GM21447 (cell line): ENCODE results near the gene TUBA1B.
"Not testable (repeated sequence)": the region's sequence is repeated elsewhere in the genome, so short reads cannot be mapped to it uniquely, and the experiment has no call there.

Source experiments
- ATAC-seq: cut with Tn5 transposase; IDR thresholded peaks from one replicate; pipeline ENCODE4 v1.9.1; 2021; ENCODE audit not compliant: unreplicated experiment

The TUBA1B gene

GRCh38 chr12:49131051-49131893 lies at the start of gene TUBA1B:
Gene TUBA1B, minus strand, starts transcription at chr12:49131395. Its CDS starts 95 bp downstream, at chr12:49131300.
- peak; percentile 63 for ATAC-seq

GRCh38 chr12:49174218-49174617 lies 43.0 kb upstream of the TUBA1B start:
- no peak for ATAC-seq

- no peak for ATAC-seq
These were observed 39.7 kb upstream of the TUBA1B start for GRCh38 chr12:49170924-49171323.

GRCh38 chr12:49165114-49165513 lies 33.9 kb upstream of the TUBA1B start:
- no peak for ATAC-seq

GRCh38 chr12:49161901-49162300 lies 30.7 kb upstream of the TUBA1B start:
- not testable (repeated sequence) for ATAC-seq

- no peak for ATAC-seq
These were observed 30.0 kb upstream of the TUBA1B start for GRCh38 chr12:49161092-49161795.

GRCh38 chr12:49160399-49160798 lies 29.2 kb upstream of the TUBA1B start:
- peak; percentile 53 for ATAC-seq

- ATAC-seq, result no peak
These were observed 23.0 kb upstream of the TUBA1B start for GRCh38 chr12:49154221-49154620.

GRCh38 chr12:49147384-49147783 lies 16.2 kb upstream of the TUBA1B start:
- ATAC-seq, result no peak

GRCh38 chr12:49146406-49146805 lies 15.2 kb upstream of the TUBA1B start:
- no peak for ATAC-seq

GRCh38 chr12:49144384-49144783 lies 13.2 kb upstream of the TUBA1B start:
- no peak for ATAC-seq

- ATAC-seq, result no peak
These were observed 7.8 kb upstream of the TUBA1B start for GRCh38 chr12:49138999-49139398.

GRCh38 chr12:49138587-49138986 lies 7.4 kb upstream of the TUBA1B start:
- ATAC-seq, result no peak

GRCh38 chr12:49137476-49137875 lies 6.3 kb upstream of the TUBA1B start:
- ATAC-seq, result no peak

- not testable (repeated sequence) for ATAC-seq
These were observed 5.8 kb upstream of the TUBA1B start for GRCh38 chr12:49136997-49137396.

GRCh38 chr12:49133590-49133989 lies 2.4 kb upstream of the TUBA1B start:
- no peak for ATAC-seq

- no peak for ATAC-seq
These were observed 1.8 kb upstream of the TUBA1B start for GRCh38 chr12:49133014-49133413.

GRCh38 chr12:49131894-49132461 lies 783 bp upstream of the TUBA1B start:
- no peak for ATAC-seq

- ATAC-seq, result peak; percentile 54
These were observed 794 bp downstream of the TUBA1B start for GRCh38 chr12:49130151-49131050.

GRCh38 chr12:49129332-49130150 lies 1.7 kb downstream of the TUBA1B start:
- ATAC-seq, result no peak
